IPS DF 19.7 (cell line): ENCODE measurements around the gene VAV2.
"Not testable (repeated sequence)": the region's sequence is repeated elsewhere in the genome, so short reads cannot be mapped to it uniquely, and the experiment has no call there.

Source experiments
- DNase-seq: peaks from one replicate; pipeline ENCODE4 v3.0.0-alpha.2; 2013; ENCODE audit warnings: low read depth, low spot score

Gene VAV2

DNA sequence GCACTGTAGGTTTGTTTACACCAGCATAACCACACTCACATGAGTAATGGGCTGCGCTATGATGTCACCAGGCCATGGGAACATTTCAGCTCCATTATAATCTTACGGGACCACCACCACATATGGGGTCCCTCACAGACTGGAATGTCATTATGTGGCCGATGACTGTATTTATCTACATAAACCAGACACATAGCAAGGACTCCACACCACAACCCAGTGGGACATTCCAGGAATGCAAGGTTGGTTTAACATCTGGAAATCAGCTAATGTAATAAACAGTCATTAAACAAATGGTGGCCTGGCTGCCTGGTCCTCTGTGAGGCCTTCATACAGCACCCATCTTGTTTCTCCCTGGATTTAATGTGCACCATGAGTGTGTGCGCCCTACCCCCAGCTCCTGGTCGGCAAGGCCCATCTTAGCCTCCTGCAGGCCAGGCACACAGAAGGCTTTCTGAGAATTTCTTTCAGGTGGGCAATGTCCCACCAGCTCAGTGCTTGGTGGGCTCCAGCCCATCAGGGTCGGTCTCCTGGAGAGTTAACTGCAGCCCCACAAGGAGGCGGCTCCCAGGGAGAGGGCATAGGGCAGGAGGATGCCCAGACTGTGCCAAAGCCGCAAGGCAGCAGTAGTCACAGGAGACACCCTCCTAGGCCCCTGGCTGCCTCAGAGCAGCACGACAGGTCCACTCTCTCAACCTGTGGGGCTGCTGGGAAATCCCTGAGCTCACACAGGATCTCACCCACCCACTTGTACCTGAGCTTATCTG is 218.1 kb downstream of the VAV2 start:
- no peak for DNase-seq

DNA sequence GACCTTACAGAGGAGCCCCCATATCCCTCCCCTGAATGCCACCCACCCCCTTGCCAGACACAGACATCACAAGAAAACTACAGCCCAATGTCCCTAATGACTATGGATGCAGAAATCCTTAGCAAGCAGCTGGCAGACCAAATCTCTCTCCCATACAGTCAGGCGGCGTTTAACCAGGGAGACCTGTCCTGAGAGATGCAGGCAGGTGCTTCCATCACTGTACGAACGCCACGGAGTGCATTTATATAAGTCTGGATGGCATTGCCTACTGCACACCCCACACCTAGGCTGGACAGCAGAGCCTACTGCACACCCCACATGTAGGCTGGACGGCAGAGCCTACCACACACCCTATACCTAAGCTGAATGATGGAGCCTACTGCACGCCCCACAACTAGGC is 219.5 kb downstream of the VAV2 start:
- DNase-seq: no peak

DNA sequence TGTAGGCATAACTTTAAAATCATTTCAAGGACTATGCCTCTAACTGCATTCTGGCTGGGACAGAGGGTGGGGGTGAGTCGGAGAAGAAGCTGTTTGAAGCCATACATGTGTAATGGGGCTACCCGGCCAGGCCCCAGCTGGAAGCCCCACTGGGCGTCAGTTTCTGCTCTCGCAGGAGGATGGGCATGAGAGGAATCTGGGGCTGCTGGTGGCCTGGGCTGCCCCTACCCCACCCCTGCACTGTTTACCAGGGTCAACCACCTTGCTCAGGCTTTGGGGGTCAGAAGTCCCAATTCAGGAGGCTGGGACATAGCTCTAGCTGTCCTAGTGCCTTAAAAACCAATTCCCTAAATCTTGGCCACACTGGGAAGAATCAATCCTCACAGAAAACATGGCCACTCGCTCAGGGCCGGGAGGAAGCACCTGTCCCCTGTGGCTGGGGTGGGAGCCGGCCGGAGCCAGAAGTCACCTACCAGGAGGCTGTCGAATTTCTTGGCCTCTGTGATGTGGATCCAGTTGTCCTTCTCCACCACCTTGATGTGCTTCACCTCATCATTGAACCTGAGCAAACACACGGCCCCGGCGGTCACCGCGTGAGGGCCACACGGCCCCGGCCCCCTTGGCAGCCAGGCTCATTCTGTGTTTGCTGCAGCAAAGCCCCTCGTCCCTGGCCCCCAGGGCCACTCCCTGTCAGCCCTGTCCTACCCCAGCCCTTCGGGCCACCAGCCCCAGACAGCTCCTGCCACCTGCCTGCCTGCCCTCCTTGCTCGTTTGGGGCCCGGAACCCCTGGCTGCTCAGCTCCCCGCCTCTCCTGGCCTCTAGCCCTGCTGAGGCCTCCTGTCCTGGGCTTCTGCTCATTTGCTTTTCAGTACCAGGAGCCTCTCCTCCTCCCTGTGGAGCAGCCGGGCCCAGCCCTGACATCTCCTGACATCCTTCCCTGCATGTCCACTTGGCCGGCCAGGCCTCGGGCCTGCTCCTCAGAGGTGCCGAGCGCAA is 220.3 kb downstream of the VAV2 start:
- DNase-seq: no peak

DNA sequence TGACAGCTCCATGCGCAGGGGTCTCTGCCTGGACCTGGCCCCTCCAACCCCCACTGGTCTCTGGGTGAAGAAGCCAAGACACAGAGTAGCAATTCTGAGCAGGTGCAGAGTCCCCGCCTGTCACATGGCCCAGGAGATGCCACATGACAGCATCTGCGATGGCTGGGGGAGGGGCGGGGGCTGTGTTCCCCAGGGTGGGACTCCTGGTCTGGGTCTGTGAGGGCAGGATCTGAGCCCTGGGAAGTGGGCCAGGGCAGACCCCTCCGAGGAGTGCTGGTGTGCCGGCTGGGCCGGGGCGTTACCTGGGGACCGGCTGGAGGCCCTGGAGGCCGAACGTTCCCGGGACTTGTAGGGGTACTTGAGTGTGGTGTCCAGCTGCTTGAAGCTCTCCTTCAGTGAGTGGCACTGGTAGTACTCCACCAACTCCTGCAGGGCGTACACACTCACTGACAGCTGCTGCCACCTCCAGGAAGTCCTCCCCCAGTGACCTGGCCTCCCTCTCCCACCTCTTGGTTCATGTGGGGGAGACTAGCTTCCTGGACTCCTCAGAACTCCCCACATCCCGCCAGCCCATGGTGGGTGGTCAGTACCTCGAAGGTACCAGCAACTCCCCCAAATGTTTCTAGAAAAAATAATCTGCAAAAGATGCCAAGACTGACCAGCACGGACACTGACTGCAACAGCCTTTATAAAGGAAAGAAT is 221.9 kb downstream of the VAV2 start:
- no peak for DNase-seq

DNA sequence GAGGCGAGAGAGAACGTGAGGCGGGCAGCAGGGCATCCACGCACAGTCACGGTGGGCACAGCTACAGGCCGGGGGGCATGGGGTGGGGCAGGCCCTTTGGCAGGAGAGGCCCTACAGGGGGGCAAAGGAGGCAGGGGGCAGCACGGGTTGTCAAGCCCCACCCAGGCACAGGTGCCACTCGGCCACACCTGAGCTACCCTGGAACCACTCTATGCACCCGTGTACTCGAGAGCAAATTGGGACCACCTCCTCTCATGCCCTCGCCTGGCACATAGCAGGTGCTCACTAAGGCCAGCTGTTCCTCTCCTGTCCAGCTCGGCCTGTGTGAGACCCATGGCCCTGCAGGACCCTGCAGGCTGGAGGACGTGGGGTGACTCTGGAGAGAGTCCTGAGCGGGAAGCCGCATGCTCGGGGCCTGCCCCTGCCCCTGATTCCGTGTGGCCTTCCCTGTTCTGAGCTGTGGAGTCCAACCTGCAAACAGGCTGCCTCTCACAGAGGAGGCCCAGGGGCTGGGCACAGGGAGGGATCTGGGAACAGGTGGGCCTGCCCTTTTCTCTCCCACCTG is 222.5 kb downstream of the VAV2 start:
- DNase-seq: no peak

DNA sequence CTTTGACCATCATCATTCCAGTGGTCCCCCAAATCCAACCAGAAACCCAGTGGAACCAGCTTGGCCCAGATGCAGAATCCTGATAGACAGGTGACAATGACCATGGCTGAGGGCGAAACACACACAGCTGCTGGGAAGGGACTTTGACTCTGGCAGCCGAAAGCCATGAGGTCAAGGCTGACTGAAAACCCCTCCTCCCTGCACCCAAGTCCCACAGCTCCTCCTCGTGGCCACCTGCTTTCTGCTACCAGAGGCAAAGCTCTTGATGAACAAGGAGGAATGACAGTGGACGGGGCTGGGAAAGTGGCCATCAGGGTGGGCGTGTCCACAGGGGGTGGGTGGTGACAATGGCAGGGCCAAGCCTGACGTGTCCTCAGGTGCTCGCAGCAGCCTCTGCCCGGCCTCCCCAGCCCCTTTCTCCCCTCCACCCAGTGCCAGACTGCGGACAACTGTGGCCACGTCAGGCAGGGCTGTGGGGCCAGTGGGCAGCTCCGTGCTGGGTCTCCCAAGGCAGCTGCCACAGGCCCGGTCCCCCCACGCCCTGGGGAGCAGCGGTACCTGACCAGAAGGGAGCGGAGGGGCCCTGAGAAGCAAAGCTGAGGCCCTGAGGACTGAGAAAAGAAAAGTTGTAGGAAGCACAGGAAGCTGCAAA is 223.1 kb downstream of the VAV2 start:
- DNase-seq: no peak

DNA sequence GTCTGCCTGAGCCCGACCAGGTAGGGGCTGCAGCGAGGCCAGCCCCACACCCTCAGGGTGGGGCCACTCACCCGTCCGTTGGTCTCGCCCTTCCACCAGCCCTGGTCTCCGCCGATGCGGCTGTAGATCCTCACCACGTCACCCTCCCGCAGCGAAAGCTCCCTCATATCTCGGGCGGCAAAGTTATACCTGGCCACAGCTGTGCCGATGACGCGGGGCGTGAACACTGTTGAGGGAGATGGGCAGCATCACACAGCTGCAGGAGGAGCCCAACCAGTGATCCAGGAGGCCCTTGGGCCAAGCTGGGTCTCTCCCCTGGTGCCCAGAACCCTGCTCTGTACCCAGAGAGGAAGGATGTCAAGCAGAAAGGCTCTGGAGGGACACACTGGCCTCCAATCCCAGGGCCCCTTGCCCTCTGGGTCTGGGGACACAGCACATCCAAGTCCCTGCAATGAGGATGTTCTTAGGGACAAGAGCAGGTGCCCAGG is 223.7 kb downstream of the VAV2 start:
- DNase-seq: no peak

DNA sequence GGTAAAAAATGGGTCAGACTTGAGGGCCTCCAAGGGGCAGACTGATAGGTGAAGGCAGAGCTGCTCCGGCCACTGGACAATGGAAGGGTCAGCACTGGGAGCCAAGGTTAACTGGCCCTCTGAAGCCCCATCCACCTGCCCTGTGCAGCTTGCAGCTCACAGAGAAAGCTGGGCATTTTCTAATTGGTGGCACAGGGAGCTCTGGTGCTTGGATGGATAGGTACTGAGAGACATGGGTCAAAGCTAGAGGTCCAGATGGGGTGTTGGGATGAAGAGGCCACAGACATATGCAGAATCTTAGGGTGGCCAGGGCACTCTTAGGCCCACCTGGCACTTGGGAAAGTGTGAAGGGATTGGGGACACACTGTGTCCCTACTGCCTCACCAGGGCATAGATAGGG is 224.5 kb downstream of the VAV2 start:
- DNase-seq: no peak

DNA sequence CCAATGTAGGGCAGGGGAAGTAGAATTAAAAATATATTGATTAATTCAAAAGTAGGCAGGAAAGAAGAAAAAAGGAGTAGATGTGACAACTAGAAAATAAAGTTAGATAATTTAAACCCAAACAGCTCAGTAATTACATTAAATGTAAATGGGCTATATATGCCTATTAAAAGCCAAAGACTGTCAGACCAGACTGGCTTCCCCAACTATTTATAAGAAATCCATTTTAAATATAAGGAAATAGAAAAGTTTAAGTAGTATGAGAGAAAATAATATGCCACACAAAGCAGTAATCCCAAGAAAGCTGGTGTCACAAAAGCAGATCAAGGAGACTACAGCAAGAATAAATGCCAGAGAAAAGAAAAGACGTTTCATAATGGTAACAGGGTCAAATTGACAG is 225.1 kb downstream of the VAV2 start:
- DNase-seq: no peak

DNA sequence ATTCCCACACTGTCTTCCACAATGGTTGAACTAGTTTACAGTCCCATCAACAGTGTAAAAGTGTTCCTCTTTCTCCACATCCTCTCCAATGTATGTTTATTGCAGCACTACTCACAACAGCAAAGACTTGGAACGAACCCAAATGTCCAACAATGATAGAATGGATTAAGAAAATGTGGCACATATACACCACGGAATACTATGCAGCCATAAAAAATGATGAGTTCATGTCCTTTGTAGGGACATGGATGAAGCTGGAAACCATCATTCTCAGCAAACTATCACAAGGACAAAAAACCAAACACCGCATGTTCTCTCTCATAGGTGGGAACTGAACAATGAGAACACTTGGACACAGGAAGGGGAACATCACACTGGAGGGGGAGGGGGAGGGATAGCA is 225.9 kb downstream of the VAV2 start:
- not testable (repeated sequence) for DNase-seq

DNA sequence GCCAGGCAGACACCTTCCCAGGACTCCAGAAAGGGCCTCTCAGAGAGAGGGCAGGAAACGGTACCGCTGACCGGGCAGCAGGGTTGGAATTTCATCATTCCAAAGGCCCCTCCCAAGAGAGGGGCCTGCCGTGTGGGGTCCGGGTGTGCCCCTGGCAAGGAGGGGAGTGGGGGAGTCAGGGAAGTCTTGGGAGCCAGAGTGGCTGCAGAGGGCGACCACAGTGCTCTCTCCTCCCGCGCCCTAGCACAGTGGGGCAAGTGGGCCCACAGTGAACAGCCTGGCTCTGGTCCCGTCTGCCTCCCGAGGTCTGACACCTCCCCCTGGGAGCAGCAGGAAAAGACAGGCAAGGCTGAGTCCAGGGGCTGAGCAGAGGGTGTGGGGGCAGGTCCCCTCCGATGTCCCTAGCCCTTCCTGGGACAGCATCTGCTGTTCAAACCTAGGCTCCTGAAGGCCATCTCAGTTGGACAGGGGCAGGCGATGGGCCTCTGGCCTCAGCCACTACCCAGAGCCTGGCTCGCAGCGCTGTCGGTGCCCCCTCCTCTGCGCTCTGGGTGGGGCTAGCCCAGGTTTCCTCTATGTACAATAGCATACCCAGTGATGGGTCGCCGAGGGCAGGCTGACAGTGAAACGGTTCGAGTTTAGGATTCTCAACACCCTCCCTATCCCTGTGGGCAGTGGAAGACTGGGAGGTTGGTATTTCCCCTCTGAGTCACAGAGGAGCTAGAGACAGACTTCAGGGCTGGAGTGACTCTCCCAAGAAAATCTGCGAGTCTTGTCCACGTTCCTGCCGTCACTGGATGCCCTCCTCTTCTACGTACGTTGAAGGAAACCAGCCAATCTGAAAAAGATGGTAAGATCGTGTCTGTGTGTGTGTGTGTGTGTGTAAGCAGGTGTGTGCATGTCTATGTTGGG is 228.6 kb downstream of the VAV2 start:
- DNase-seq: no peak

DNA sequence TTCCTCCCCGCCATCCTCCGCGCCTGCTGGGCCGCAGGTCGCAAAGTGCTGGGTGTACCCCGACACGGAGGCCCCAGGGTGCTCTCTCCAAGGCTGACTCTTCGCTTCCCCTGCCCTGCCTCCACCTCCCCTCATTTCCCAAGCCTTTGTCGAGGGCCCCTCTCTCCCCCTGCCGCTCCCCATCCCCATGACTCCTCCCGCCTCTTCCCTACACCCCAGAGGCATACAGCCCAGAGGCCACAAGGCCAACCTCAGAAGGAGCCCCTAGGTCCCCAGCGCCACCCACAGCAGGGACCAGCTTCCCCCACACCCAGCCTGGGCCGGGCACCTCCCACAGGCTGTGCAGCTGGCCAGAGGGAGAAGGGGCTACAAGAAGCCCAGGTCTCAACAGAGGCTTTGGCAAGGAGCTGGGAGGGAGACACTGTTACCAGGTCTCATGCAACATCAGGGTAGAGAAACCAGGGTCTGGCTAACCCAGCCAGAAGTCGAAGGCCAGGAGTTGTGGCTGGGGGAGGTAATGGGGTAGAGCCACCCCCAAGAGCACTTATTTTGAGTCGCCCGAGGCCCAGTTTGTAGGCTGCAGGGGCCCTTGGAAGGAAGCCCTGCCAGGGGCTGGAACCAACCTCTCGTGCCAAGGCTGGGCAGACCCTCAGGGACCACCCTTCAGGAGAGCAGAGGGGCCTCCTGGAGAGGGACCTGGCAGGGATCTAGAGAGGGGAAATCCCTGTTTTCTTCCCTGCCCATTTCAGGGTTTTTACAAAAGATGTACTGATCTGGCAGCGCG is 229.4 kb downstream of the VAV2 start:
- DNase-seq: no peak

DNA sequence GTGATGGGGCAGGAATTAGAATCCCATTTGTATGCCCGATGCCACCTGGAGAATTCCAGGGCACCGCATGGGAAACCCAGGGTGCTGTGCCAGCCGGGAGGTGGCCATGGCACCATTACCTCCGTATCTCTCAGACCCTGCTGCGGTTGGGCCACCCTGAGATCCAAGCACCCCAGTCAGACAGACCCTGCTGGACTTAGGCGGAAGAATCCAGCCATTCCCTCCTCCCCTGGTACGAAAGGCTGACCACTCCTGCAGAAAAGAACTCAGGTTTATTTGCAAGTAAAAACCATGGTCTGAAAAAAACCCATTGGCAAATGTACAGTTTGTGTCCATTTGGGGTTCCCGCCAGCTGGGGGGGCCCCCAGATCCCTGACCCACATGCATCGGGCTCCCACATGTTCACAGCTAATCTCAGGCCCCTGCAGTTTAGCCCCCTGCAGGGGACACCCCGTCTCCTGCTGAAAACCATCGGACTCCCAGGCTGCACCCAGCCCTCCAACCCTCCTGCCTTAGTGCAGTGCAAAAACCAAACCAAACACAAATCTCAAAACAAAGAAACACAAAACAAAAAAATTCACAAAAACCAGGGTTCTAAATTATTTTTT is 230.4 kb downstream of the VAV2 start:
- DNase-seq: no peak

DNA sequence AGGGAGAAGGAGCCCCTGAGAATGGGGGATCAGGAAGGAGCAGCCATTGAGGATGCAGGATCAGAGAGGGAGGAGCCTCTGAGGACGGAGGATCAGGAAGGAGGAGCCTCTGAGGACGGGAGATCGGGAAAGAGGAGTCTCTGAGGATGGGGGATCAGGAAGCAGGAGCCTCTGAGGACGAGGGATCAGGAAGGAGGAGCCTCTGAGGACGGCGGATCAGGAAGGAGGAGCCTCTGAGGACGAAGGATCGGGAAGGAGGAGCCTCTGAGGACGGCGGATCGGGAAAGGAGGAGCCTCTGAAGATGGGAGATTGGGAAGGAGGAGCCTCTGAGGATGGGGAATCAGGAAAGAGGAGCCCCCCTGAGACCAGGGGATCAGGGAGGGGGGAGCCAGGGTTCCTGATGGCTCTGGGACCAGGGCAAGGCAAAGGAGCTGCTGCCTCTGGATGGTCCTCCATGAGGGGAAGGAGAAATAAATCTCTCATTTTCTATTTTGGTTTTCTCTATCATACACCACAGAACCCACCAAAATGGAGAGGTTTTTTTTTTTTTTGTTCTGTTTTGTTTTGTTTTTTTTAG is 231.3 kb downstream of the VAV2 start:
- no peak for DNase-seq

DNA sequence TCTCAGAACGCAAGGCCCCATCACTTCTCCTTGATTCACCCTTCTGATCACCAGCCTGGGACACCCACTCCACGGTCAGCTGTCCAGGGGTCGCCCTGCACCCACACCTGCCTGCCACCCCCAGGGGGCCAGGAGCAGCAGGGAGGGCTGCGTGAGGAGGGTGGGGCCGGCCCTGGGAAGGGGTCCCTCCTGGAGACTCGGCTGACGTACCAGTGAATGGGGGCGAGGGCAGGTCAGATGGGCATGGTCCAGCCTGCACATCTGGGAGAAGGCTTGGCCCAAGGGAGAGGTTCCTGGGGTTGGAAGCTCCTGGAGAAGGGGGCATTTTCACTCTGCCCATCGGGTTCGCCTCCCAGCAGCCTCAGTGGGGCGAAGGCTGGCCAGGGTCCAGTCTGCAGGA is 232.2 kb downstream of the VAV2 start:
- no peak for DNase-seq

DNA sequence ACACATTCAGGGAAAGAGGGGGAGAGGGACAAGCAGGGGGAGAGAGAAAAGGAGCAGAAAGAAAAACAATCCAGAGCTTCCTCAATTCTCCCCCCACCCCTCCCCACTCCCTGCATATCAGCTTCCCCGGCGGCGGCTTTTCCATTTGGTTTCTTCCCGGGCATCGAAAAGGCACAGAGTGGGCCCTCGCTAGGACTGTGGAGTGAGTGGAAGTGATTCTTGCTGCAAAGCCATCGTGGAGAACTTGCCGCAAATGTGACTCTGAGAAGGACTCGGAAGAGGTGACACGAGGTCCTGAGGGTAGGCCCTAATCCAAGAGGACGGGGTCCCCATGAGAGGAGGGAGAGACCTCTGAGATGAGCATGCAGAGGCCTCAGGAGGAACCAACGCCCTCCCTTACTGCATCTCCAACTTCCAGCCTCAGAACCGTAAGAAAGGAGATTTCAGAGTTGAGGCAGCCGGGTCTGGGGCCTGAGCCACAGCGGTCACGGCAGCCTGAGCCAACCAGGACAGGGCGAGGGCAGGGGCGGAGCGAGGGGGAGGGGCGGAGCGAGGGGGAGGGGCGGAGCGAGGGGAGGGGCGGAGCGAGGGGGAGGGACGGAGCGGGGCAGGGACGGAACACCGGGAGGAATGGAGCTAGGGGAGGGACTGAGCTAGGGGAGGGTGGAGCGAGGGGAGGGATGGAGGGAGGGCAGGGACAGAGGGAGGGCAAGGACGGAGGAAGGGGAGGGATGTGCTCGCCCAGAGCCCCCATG is 232.8 kb downstream of the VAV2 start:
- no peak for DNase-seq

DNA sequence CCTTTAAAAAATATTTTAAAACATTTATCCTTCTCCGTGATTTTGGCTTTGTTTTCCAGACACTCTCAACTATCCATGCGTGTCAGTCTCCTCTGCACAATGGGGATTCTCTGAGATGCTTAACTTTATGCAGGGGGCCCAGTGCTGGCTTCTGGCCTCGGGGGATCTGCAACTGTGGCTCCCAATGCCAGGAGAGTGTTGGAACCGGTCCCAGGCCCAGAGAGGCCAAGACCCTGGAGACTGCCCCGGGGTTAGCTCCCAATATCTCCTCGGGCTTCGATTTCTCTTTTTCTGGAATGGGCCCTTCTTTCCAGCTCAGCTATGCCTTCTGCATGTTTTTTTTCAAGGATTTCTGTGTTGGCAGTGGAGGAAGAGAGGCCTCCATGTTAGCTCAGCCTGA is 233.9 kb downstream of the VAV2 start:
- DNase-seq: no peak
